Activated CD8-positive, alpha-beta memory T cell treated with anti-CD3 and anti-CD28 coated beads, Interleukin-2, amount 50 U/mL, for 24 hours (primary cell): ENCODE data around the gene NLRP1.

ENCODE experiments used
- DNase-seq: peaks from one replicate; pipeline ENCODE4 v3.0.0-alpha.2; 2020; ENCODE audit errors: extremely low read depth

The NLRP1 gene

GRCh38 chr17:5516060-5516792, 68.1 kb downstream of the NLRP1 start:
- no peak for DNase-seq

- DNase-seq = no peak
These were observed 69.3 kb downstream of the NLRP1 start for GRCh38 chr17:5514976-5515375.

- DNase-seq = no peak
These were observed 70.7 kb downstream of the NLRP1 start for GRCh38 chr17:5513628-5514027.

GRCh38 chr17:5511401-5512225, 72.7 kb downstream of the NLRP1 start:
- DNase-seq = no peak

GRCh38 chr17:5510771-5511170, 73.5 kb downstream of the NLRP1 start:
- DNase-seq = no peak

- DNase-seq = no peak
These were observed 74.8 kb downstream of the NLRP1 start for GRCh38 chr17:5509482-5509881.

GRCh38 chr17:5508810-5509209, 75.5 kb downstream of the NLRP1 start:
- no peak for DNase-seq

GRCh38 chr17:5506307-5506706, 78.0 kb downstream of the NLRP1 start:
- no peak for DNase-seq

- no peak for DNase-seq
These were observed 81.8 kb downstream of the NLRP1 start for GRCh38 chr17:5502552-5502951.

- no peak for DNase-seq
These were observed 82.6 kb downstream of the NLRP1 start for GRCh38 chr17:5501685-5502084.

GRCh38 chr17:5500589-5501391, 83.5 kb downstream of the NLRP1 start:
- DNase-seq = peak; percentile 40

GRCh38 chr17:5500247-5500588, 84.1 kb downstream of the NLRP1 start:
- DNase-seq = no peak

- DNase-seq = no peak
These were observed 84.7 kb downstream of the NLRP1 start for GRCh38 chr17:5499476-5500231.

GRCh38 chr17:5492970-5493369, 91.3 kb downstream of the NLRP1 start:
- DNase-seq = no peak

- no peak for DNase-seq
These were observed 95.6 kb downstream of the NLRP1 start for GRCh38 chr17:5488752-5489151.

- peak; percentile 97 for DNase-seq
These were observed 97.8 kb downstream of the NLRP1 start, which contains the start of gene MIS12 for GRCh38 chr17:5486206-5487124. Gene MIS12 (plus strand): TSS chr17:5486566. CDS start chr17:5488863, 2,297 bp downstream.

GRCh38 chr17:5485270-5486205, 98.8 kb downstream of the NLRP1 start, which contains the start of gene DERL2:
Gene DERL2 (minus strand): TSS chr17:5486178. CDS start chr17:5486161, 17 bp downstream.
- no peak for DNase-seq

GRCh38 chr17:5481451-5481850, 102.9 kb downstream of the NLRP1 start:
- no peak for DNase-seq

GRCh38 chr17:5480962-5481361, 103.3 kb downstream of the NLRP1 start:
- no peak for DNase-seq
